NCI-H2227 treated with DMSO at 0.1 percent for 48 hours (cell line): ENCODE results near the gene HOXB9.

Experiments
- DNase-seq: peaks from one replicate; lab custom pipeline; 2025; lab: John Stamatoyannopoulos, UW

The HOXB9 gene

GRCh38 chr17:48639136-48639535 lies 13.0 kb upstream of the HOXB9 start:
- DNase-seq = no peak

- DNase-seq = no peak
These were observed 11.4 kb upstream of the HOXB9 start for GRCh38 chr17:48637323-48638260.

- peak; percentile 81 for DNase-seq
These were observed 10.2 kb upstream of the HOXB9 start for GRCh38 chr17:48636177-48637018.

DNA sequence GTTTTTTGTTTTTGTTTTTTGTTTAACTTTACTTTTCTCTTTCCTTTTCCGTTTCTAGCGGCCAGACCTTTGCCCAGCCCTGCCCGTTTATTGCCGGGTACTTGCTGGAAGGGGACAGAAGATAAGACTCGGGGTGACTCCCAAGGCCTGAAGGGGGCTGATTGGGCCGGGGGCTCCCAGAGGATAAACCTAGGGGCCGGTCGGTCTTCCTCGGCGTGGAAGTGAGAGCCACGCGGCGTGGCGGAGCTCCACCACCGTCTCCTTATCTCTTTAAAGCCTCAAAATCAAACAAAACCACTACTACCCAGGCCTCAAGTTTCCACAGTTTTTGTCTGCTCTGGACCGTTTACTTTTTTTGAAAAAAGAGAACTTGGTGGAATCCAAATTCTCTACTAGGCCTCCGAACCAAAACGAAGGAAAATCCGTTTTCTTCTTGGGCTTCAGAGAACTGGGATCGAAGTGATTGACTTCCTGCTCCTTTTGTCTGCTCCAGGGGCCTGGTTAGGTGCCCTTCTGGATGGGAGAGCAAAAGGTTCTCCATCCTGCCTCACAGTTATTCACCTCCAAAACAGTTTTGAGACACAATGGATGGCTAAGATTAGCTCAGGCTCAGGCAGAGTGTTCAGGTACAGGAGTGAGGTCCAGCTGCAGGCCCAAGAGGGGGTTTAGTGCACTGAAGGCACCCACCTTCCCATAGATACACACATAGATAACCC lies 8.5 kb upstream of the HOXB9 start:
- DNase-seq = no peak

- DNase-seq = no peak
These were observed 7.1 kb upstream of the HOXB9 start for GRCh38 chr17:48633266-48633677.

DNA sequence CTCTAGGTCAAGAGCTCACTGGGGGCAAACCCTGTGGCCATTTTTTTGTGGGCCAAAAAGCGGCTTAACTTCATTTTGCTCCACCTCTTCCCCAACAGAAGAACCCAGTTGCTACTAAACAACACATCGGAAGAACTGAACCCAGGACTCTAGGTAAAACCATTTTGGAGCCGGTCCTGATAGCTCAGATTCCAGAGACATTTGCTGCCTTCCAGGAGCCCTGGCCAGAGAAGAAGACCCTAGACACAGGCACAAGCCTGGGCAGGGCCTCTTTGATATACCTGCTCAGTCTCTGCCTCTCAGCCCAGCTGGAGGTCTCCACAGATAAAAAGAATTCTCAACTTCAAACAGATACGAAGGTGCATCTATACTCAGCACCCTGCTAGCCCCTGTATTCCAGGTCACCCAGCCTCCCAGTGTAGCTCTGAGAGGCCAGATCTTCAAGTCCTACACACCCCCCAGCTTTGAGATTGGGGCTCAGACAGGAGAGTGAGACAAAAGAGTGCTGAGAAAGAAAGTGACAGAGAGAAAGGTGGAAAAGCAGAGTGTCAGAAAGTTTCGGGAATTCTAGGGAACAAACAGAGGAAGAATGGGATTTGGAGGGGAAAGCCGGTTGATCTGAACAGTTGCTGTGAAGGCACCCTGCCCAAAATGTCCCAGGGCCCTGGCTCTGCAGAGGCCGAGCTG lies 6.6 kb upstream of the HOXB9 start:
- DNase-seq = no peak

DNA sequence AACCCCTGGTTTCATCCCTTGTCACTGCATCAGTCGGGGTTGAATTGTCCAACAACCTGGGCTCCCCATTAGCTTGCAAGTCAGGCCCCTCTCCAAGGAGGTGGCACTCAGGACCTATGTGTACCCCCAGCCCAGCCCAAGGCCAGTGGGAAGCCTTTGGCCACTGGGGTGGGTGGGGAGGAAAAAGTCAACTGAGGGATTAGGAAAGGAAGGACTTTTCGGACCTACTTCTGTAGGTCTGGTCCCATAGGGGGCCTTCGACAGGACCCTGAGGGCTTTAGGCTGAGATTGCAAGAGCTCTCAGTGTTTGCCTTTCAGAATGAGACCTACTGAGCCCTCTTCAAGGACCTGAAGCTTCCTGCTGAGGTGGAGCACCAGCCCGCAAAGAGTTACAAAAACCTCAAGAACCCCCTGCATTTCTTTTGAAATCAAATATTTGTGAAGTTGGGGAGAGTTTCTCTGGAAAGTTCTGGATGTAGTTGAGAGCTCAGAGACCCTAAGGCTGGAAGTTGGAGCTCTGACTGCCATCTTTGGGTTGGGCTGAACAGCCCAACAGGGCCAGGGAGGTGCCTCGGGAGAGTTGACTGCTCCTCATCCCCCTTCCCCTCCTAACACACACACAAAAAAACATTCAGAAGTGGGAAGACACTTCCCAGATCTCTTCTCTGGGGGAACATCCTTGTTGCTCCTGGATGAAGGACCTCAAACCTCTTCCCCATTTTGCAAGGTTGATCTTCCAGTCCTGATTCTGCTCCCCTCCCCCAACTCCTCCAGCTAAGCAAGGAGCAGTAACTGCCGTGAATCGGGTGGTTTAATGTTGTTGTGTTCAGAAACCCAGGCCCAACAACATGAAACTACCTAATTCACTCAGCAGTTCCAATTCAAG lies 5.8 kb upstream of the HOXB9 start:
- no peak for DNase-seq

GRCh38 chr17:48630925-48631692 lies 5.0 kb upstream of the HOXB9 start:
- no peak for DNase-seq

- DNase-seq = no peak
These were observed 4.1 kb upstream of the HOXB9 start for GRCh38 chr17:48630009-48630924.

DNA sequence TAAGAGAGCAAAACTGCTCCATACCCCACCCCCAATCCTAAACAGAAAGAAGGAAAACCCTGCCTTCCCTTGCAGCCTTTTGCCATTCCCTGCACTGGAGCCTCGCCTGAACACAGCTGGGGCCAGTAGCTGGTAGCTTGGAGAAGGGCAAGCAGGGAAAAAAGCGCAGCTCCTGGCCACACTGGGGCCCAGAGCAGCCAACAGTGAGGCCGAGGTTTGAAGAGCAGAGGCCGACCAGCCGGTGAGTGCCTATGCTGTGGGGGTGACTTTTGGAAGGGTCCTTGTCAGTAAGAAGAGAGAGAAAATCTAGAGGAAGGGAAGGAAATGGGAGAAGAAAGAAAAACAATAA lies 3.2 kb upstream of the HOXB9 start:
- no peak for DNase-seq

GRCh38 chr17:48628649-48629410 lies 2.7 kb upstream of the HOXB9 start:
- DNase-seq = no peak

DNA sequence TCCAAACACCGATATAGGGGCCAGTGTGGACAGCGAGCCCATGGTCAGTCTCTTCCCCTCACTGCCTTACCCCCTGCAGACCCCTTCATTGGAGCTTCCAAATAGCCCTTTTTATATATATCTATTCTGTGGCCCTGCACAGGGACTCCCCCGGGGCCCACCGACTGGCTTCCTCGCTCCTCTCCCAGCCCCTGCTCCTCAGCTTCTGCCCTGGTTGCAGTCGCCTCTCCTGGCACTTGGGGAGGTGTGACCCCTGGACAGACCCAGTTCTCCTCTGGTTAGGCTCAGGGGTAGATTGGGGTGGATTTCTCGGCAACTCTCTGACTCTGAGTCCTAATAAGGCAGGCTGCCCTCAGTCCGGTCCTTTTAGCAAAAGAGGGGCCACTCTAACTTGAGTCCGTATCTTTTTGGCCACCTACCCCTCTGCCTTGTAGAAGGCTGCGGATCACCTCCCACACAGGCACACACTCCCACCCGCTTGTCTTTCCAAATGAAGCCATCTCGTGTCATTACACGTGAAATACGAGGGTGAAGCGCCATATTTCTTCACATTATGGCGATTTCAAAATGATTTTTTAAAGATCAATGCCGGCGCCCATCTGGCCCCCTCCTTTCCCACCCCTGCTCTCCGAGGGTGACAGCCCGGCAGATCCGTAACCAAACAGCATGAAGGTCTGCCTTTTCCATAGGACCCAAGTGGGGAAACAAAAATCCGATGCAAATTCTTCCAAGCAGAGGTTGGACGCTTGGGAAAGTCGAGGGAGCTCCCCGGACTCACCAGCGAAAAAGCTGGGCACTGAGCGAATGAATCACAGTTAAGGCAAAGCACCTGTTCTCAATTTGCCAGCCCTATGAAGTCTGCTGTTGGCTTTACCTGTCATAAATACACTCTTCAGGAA lies 1.7 kb upstream of the HOXB9 start:
- no peak for DNase-seq

GRCh38 chr17:48627118-48627597 lies 1.0 kb upstream of the HOXB9 start:
- no peak for DNase-seq

DNA sequence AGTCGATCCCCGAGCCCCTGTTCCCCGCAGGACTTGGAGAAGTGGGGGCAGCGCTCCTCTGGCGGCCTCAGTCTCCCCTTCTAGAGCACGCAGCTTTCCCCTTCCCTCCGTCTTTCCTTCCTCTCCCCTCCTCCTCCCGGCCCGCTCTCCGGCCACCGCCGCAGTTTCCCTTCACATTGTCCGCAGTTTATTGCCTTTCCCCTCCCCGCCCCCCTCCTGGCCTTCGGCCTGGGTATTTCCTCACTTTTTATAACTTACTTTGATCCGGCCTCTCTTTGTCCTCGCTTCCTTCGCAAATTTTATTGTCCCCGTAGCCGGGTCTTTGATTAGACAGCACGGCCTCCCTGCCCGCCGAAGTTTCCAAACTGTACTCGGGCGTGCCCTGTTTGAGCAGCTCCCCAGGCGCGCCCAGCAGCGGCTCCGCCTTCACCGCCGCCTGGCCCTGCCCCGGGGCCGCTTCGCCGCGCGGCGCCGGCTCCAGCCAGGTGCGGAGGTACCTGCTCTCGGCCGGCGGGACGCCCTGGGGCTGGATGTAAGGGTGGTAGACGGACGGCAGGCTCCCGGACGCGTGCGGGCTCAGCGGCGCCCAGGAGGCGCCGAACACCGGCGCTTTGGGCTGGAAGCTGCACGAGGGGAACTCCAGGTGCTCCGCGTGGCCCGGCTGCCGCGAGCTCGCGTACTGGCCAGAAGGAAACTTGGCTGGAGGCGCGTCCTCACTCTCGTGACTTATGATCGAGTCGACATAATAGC lies 488 bp downstream of the HOXB9 start:
- DNase-seq = no peak

GRCh38 chr17:48624544-48625494 lies 1.3 kb downstream of the HOXB9 start:
- DNase-seq = no peak
